ENCODE measurements around the gene CLPSL2. TPM values are rescaled to one million over a fixed set of nuclear protein-coding genes. Genes with fewer than 3 reads are reported as not detected.

CLPSL2 gene
- total RNA-seq, 1 donor: not detected

DNA sequence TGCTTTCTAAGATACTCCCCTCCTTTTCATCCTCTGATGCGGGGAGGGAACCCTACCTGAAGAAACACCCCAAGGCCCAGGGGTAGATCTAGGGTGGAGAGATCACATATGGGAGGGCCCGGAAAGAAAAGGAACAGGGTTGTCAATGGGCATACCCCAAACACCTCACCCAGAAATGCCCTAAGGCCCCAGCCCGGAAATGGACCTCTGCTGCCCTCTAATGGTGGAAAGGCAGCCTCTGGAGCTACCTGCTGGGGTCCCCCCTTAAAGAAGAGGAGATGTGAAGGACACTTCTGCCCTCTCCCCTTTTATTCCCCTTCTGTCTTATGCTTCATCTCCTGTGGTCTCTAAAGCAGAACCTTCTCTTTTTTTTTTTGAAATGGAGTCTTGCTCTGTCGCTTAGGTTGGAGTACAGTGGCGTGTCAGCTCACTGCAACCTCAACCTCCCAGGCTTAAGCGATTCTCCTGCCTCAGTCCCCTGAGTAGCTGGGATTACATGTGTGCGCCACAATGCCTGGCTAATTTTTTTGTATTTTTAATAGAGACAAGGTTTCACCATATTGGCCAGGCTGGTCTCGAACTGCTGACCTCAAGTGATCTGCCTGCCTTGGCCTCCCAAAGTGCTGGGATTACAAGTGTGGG, 40.0 kb upstream of the CLPSL2 start:
- H3K4me1 ChIP-seq (ENCODE audit: insufficient read depth, low read length): peaks cover 7% of the 10 kb centered on the region
- no peaks in the 10 kb centered on the region for H4K20me1 ChIP-seq (ENCODE audit: insufficient read depth, low read length)
- H3K9me3 ChIP-seq (ENCODE audit: low read depth, low read length): no peaks in the 10 kb centered on the region
- peak overlapping the region; percentile 12 for H2AFZ ChIP-seq (ENCODE audit: low read length)
- no peaks in the 10 kb centered on the region for H3K27me3 ChIP-seq (ENCODE audit: insufficient read depth, low read length)
- peak; percentile 95 for DNase-seq (ENCODE audit: insufficient read length, low spot score, missing footprints)
- no peak overlapping the region for H3K4me3 ChIP-seq (ENCODE audit: insufficient read depth, low read length)
- H3K79me2 ChIP-seq (ENCODE audit: insufficient read depth, low read length): no peaks in the 10 kb centered on the region
- H3K27ac ChIP-seq (ENCODE audit: low read depth, low read length): no peak overlapping the region
- H3K4me2 ChIP-seq (ENCODE audit: insufficient read depth, low read length): no peak overlapping the region
- TF ChIP-seq CTCF (IDR thresholded peaks at IDR 0.05; ENCODE audit: extremely low read depth, low read depth, low read length): peak; percentile 96
- no peaks in the 10 kb centered on the region for H3K36me3 ChIP-seq (ENCODE audit: insufficient read depth, low read length)

- no peaks in the 10 kb centered on the region for H4K20me1 ChIP-seq (ENCODE audit: insufficient read depth, low read length)
- H2AFZ ChIP-seq (ENCODE audit: low read length): peak within 1 kb of the TSS; percentile 67
- H3K4me1 ChIP-seq (ENCODE audit: insufficient read depth, low read length): peaks cover 7% of the 10 kb centered on the region
Observed at GRCh38 chr6:35736982-35737412, 39.4 kb upstream of the CLPSL2 start, which contains the start of gene ARMC12. ARMC12 (plus strand) TSS chr6:35737032; CDS start chr6:35737109, 77 bp downstream.

DNA sequence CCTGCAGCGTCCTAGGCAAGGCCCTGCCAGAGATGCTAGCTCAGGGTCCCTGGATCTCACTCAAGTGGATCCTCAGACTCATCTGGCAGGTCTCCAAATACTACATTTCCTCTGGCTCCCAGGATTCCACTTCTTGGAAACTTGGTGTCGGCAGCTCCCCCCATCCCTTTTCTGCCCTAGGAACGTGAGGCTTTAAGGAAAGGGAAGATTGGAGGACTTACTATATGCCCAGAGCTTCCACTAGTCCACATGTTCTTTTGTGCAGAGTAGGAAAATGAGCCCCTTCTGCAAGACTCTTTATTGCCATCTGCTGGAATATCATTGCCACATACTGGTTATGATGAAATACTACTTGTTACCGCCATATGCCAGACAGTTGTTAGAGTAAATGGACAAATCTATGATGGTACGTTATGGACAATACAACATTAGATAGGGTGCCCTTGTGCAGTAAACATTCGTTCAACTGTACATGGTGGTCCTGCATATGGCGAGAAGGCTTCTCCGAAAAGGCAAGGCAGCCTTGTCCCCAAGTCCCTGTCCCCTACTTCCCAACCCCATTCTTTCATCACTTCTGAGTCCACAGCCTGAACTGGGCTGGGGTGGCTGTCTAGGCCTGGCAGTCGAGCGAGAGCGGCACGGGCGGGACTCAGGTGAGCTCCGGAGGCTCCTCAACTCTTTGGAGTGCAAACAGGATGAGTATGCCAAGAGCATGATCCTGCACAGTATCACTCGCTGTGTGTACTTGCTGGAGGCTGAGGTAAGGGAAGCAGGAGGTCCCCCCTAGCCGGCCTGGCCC, 38.8 kb upstream of the CLPSL2 start:
- Histone ChIP-seq H4K20me1 (ENCODE audit: insufficient read depth, low read length) (no peaks in the 10 kb centered on the region), H2AFZ (ENCODE audit: low read length) (peak overlapping the region; percentile 67), H3K36me3 (ENCODE audit: insufficient read depth, low read length) (no peaks in the 10 kb centered on the region), H3K4me2 (ENCODE audit: insufficient read depth, low read length) (no peak overlapping the region), H3K4me1 (ENCODE audit: insufficient read depth, low read length) (peaks cover 2% of the 10 kb centered on the region), H3K9me3 (ENCODE audit: low read depth, low read length) (no peaks in the 10 kb centered on the region), H3K4me3 (ENCODE audit: insufficient read depth, low read length) (no peak overlapping the region), H3K79me2 (ENCODE audit: insufficient read depth, low read length) (no peaks in the 10 kb centered on the region), H3K27me3 (ENCODE audit: insufficient read depth, low read length) (no peaks in the 10 kb centered on the region), H3K27ac (ENCODE audit: low read depth, low read length) (no peak overlapping the region)
- TF ChIP-seq CTCF (IDR thresholded peaks at IDR 0.05; ENCODE audit: extremely low read depth, low read depth, low read length): peak; percentile 88
- DNase-seq (ENCODE audit: insufficient read length, low spot score, missing footprints): peak; percentile 94

More at GRCh38 chr6:35736982-35737412, 39.4 kb upstream of the CLPSL2 start, which contains the start of gene ARMC12:
- Histone ChIP-seq H3K4me3 (ENCODE audit: insufficient read depth, low read length) (no peak within 1 kb of the TSS), H3K79me2 (ENCODE audit: insufficient read depth, low read length) (no peaks in the 10 kb centered on the region), H3K9me3 (ENCODE audit: low read depth, low read length) (no peaks in the 10 kb centered on the region), H3K27me3 (ENCODE audit: insufficient read depth, low read length) (no peaks in the 10 kb centered on the region), H3K4me2 (ENCODE audit: insufficient read depth, low read length) (no peak within 1 kb of the TSS), H3K36me3 (ENCODE audit: insufficient read depth, low read length) (no peaks in the 10 kb centered on the region), H3K27ac (ENCODE audit: low read depth, low read length) (no peak within 1 kb of the TSS)
- TF ChIP-seq CTCF (IDR thresholded peaks at IDR 0.05; ENCODE audit: extremely low read depth, low read depth, low read length): no peak
- no peak for DNase-seq (ENCODE audit: insufficient read length, low spot score, missing footprints)

All from osteoblast (primary cell).